Left ventricle myocardium superior (tissue), 1 donor: ENCODE results near the gene SLC16A12. TPM values are rescaled to one million over a fixed set of nuclear protein-coding genes. Genes with fewer than 3 reads are reported as not detected.
"Not testable (repeated sequence)": the region's sequence is repeated elsewhere in the genome, so short reads cannot be mapped to it uniquely, and the experiment has no call there.

Source experiments
- ATAC-seq: fragments of 200-7000 bp; cut with Tn5 transposase; one replicate; pipeline ENCODE4 v1.9.1; 2020; ENCODE audit warnings: mild to moderate bottlenecking, moderate library complexity
- DNase-seq: peaks from one replicate; pipeline ENCODE4 v3.0.0-alpha.2; 2020
- intact Hi-C: fragments of 100-400 bp; cut with micrococcal nuclease; formaldehyde crosslinking; loops from one replicate; pipeline ENCODE4 v1.11.0; 2022
- total RNA-seq: library from RNA; stranded (reverse); fragmentation: NEBNext Ultra II Directional; extraction: Animal tissue kit (Norgen Biotek cat#: 25700); gene quantifications from one replicate; pipeline ENCODE4 v1.2.1, GENCODE V29; 2021
- donor health status: DM: no; HTN: yes; CAD: no; lungs with severe emphysema.

SLC16A12 gene
- total RNA-seq, 1 donor from 2014 or later = 1.1 TPM

DNA sequence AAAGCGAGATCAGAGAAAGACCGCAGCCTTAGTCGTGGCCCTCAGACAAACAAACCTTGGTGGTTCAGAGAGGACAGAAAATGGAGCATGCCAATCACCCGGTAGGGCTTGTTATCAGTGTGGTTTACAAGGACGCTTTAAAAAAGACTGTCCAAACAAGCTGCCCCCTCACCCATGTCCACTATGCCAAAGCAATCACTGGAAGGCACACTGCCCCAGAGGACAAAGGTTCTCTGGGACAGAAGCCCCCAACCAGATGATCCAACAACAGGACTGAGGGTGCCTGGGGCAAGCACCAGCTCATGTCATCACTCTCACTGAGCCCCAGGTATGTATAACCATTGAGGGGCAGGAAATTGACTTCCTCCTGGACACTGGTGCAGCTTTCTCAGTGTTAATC is 126.1 kb downstream of the SLC16A12 start:
- ATAC-seq, intact Hi-C loops, DNase-seq: not testable (repeated sequence)

GRCh38 chr10:89407792-89408191 is 127.6 kb downstream of the SLC16A12 start:
- intact Hi-C loops, DNase-seq, ATAC-seq: not testable (repeated sequence)

DNA sequence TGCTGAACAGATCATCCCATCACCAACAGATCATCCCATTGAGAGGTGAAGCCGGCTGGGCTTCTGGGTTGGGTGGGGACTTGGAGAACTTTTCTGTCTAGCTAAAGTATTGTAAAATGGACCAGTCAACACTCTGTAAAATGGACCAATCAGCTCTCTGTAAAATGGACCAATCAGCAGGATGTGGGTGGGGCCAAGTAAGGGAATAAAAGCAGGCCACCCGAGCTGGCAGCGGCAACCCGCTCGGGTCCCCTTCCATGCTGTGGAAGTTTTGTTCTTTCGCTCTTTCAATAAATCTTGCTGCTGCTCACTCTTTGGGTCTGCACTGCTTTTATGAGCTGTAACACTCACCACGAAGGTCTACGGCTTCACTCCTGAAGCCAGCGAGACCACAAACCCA is 129.2 kb downstream of the SLC16A12 start:
- not testable (repeated sequence) for DNase-seq

GRCh38 chr10:89404104-89405047 is 131.0 kb downstream of the SLC16A12 start:
- intact Hi-C loops = no loop called here
- no peak for DNase-seq
- no peak for ATAC-seq

More for the DNA sequence above, 129.2 kb downstream of the SLC16A12 start:
- intact Hi-C loops, ATAC-seq: not testable (repeated sequence)

GRCh38 chr10:89403043-89403442 is 132.4 kb downstream of the SLC16A12 start:
- no peak for ATAC-seq
- intact Hi-C loops = no loop called here
- DNase-seq = no peak

DNA sequence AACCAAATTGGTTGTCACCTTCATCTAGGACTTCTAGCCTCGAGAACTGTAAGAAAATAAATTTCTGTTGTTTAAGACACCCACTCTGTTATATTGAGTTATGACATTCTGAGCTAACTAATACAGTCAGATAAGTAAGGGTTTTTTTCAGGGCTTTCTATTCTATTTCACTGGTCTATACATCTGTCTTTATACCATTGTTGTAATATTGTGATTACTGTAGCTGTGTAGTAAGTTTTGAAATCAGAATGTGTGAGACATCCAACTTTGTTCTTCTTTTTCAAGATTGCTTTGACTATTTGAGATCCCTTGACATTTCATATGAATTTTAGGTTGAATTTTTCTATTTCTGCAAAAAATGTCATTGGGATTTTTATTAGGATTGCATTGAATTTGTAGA is 135.4 kb downstream of the SLC16A12 start:
- ATAC-seq = no peak
- intact Hi-C loops = no loop called here
- no peak for DNase-seq

DNA sequence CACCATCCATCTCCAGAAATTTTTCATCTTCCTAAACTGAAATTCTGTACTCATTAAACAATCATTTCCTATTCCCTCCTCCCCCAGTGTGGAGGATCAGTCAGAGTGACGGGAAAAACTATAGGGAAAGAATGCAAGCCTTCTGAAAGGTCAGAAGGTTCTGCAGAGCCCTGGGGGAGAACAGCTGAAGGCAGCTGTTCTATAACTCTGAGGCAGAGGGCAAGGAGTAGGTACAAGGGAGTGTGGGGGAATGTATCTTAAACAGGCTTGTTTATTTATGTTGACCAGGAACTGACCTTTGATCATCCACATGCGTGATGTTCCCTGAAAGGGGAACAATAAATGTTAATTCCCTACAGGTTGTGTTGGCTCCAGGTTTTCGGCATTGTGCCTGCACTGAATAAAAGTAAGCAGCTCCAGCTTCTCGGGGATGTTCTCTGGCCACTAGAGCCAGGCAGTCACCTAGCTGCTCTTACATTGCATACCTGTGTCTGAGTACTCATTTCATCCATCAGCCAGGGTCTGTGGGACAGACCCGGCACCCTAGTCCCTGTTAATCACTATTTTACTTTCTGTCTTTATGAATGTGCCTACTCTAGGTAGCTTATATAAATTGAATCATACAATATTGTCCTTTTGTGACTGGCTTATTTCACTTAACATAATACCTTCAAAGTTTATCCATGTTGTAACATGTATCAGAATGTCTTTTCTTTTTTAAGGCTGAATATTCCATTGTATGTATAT is 137.2 kb downstream of the SLC16A12 start:
- DNase-seq (no peak), ATAC-seq (no peak)
- intact Hi-C loops = no loop called here

DNA sequence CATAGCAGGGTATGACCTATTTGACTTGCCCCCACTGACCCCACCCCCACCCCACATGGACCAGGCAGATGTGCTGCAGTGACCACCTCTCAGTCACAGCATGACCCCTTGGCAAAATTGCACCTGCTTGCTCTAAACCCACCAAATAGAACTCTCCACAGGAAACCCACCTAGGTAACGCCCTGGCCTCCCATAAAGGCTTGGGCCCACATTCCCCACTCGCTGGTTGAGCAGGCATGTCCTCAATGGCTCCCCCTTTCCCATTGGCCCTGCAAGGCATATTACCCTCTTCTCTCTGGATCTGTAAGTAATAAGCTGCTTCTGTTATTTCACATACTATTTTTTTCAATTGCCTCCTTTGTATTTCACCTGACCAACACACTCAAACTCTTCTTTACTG is 140.3 kb downstream of the SLC16A12 start:
- intact Hi-C loops = no loop called here
- ATAC-seq = no peak
- DNase-seq = no peak

DNA sequence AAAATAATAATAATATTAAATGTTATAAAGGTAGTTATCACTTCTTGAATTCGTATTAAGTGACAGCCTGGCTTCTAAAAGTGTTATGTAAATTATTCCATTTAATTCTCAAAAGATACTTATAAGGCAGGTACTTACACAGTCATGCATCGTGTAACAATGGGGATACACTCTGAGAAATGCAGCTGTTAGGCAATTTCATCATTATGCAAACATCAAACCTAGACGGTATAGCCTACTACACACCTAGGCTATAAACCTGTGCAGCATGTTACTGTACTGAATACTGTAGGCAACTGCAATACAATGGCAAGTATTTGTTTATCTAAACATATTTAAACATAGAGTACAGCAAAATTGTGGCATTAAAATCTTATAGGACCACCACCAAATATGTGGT is 141.5 kb downstream of the SLC16A12 start:
- DNase-seq (no peak), ATAC-seq (no peak)
- intact Hi-C loops = no loop called here

GRCh38 chr10:89392974-89393373 is 142.4 kb downstream of the SLC16A12 start:
- ATAC-seq (peak; percentile 71), DNase-seq (no peak)
- intact Hi-C loops = no loop called here

DNA sequence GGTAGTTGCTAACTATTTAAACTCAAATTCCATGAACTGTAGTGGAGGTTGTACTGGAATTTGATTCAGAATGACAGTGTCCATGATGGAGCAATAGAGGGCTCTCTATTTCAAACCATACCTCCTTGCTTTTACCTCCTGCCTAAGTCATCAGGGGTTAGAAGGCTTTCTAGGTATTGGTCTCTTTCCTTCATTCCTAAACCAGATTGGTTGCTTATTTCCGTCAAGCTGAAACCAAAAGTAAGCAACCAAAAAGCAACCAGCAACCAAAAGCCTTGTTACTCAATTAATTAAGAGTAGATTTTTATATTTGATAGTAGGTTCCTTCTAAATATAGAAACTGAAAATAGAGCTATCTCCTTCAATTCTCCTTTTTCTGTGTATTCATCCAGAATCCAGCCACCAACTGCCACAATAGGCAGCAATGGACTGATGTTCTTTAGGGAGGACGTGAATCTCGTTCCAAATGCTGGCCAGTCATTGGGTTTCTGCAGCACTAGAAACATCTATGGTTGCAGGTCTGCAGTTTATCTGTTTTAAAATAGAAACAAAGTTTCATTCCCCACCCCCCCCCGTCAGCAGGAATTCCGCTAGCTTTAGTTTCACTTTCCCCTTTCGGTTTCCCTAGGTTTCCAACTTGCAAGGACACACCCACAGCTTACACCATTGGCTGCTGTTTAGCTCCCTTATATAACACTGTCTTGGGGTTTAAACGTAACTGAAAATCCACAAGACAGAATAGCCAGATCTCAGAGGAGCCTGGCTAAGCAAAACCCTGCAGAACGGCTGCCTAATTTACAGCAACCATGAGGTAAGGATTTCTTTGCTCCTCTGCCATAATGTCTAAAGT is 143.3 kb downstream of the SLC16A12 start, which contains the start of gene IFIT1:
Gene IFIT1, plus strand, starts transcription at position 717 of the 850 bp plus-strand sequence. Its CDS starts 90 bp downstream, at position 807.
- no peak for DNase-seq
- intact Hi-C loops = no loop called here
- peak; percentile 95 for ATAC-seq

DNA sequence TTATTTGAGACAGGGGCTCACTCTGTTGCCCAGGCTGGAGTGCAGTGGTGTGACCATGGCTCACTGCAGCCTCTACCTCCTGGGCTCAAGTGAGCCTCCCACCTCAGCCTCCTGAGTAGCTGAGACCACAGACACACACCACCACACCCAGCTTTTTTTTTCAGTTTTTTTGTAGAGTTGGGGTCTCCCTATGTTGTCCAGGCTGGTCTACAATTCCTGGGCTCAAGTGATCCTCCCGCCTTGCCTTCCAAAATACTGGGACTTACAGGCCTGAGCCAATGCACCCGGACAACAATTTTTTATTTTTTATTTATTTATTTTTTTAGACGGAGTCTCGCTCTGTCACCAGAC is 144.2 kb downstream of the SLC16A12 start:
- intact Hi-C loops, ATAC-seq, DNase-seq: not testable (repeated sequence)

DNA sequence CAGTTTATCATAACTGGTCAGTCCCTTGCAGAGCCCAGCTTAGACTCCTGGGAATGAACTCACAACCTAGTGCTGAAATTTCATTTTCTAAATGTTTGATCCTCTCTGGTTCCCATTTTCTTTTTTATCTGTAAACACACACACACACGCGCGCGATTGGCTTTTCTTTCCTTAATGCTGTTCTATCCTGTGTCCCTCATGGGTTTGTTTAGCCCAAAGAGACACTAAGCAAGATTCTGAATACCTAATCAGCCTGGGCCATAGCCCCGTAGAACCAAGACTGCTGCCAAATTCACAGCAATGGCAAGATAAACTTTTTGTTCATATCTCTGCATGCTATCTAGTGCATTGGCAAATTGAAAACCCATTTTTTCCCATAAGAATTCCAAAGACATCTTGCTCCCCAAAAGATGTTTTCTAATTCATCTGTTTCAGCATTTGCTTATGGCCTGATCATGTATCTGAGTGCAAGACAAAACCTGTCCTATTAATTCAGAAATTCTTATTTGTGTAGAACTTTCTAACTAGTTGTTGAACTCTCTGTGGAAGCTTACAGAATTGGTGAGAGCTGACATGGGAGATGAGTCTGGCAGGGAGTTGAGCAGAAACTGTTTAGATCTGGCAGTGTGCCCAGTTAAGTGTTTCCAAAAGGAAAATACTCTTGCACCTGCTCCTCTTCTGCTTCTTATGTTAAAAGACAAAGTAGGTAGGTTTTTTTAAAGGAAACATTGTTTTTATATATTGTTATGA is 144.7 kb downstream of the SLC16A12 start:
- ATAC-seq = peak; percentile 34
- no peak for DNase-seq
- intact Hi-C loops = no loop called here

- DNase-seq (no peak), ATAC-seq (no peak)
- intact Hi-C loops = no loop called here
These were observed 146.1 kb downstream of the SLC16A12 start for GRCh38 chr10:89389254-89389653.

GRCh38 chr10:89388806-89389205 is 146.6 kb downstream of the SLC16A12 start:
- ATAC-seq = no peak
- intact Hi-C loops = no loop called here
- DNase-seq = no peak

- intact Hi-C loops = no loop called here
- peak; percentile 62 for ATAC-seq
- no peak for DNase-seq
These were observed 150.7 kb downstream of the SLC16A12 start for GRCh38 chr10:89384474-89385340.

DNA sequence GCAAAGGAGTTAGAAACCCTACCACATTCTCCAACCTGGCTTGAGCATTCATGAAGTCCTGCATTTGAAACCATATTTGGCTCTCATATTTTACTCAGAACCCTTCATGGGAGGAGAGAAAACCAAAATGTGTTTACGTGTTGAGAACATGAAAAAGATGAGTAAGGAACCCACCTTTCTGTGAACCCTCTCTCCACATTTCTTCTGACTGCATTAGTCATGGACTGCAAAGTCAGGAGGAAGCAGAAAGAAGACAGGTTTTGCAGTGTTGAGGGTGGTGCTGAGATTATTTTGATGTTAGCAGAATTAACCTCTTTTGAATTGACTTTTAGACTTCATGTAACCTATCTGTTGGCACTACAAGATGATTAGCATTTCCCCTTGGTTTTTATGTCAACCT is 152.6 kb downstream of the SLC16A12 start:
- intact Hi-C loops = no loop called here
- ATAC-seq (no peak), DNase-seq (no peak)
